Hematopoietic multipotent progenitor cell treated with erythropoietin and hydrocortisone succinate and interleukin-3 and kit ligand, for 6 days (in vitro differentiated cells): Measurements from ENCODE around the gene JAKMIP1.

Experiments
- DNase-seq: peaks from one replicate; pipeline ENCODE4 v3.0.0-alpha.2; 2015

Gene JAKMIP1

DNA sequence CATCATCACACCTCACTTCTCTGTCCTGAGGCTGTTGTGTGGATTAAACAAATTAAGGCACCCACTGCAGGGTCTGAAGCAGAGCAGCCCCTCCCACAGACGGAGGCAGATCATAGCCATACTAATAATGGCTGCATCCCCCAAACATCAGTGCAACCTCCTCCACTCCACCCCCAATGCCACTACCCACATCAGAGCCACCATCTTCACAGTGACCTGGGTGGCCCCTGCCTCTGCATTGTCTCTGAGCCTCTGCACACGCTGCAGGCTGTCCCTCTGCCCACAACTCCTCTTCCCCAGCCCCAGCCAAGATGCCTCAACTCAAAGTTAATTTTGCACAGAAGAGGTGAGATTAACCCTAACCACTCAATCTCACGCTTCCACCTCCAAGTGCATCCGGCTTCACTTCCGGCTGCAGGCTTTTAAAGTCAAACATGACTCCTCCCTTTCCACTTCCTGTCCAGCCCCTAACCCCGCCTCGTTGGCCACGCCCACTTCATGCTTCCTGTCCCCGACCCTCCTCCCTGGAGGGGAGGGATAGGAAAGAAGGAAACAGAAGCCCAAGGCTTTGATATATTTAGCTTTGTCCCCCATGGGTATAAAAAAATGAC is 22.7 kb downstream of the JAKMIP1 start:
- DNase-seq = no peak

DNA sequence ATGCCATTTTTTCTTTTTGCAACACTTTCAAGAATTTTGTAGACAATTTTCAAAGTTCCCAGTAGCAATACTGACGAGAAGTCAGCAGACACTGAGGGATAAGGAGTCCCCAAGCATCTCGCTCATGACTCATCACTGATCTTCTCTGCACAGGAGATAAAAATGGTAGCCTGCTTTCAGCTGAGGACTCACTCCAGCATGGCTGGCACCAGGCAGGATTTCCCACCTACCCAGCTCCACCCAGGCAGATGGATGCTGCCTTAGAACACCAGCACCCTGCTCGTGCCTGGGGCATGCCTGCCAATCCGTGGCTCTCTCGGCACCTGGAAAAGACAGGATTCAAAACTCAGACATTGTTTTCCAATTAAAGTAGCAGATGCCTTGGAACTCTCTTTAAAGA is 24.9 kb downstream of the JAKMIP1 start:
- no peak for DNase-seq

DNA sequence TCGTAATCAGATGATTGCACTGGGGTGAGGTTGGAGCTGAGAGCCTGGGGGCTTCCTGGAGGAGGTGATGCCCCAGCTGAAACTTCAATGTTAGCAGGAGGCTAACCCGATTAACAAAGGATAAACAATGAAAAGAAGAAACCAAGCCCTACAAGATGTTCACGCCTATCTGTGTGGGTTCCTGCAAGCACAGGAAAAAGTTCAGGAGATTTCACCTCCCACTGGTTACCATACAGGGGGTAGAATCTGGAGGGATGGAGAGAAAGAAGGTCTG is 27.5 kb downstream of the JAKMIP1 start:
- no peak for DNase-seq

GRCh38 chr4:6172093-6172926 is 28.0 kb downstream of the JAKMIP1 start:
- DNase-seq = no peak

- DNase-seq = no peak
Observed at GRCh38 chr4:6169239-6169638, 31.1 kb downstream of the JAKMIP1 start.

DNA sequence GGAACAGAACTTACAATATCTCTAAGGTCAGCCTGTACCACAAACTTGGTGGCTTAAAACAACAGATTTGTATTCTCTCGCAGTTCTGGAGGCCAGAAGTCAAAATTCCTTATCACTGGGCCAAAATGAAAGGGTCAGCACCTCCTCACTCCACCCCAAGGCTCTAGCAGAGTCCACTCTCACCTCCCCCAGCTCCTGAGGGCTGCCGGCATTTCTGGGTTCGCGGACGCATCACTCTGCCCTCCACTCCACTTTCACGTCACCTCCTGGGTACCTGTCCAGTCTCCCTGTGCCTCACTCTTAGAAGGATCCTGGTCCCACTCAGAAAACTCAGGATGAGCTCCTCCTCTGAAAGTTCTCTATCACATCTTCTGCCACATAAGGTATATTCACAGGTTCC is 34.6 kb downstream of the JAKMIP1 start:
- DNase-seq = no peak

DNA sequence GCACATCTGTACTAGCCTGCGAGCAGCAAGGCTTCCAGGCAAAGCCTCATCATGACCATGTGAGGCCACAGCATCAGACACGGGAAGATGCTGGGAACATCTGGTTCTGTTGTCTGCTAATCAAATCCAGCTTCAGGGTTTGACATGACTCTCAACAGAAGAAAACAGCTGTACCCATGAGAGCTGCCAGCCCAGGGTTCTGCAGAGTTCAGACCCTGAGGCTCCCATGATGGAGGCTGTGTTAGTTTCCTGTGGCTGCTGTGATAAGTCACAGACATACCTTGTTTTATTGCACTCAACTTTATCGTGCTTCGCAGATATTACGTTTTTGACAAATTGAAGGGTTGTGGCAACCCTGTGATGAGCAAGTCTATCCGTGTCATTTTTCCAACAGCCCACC is 37.5 kb downstream of the JAKMIP1 start:
- no peak for DNase-seq

DNA sequence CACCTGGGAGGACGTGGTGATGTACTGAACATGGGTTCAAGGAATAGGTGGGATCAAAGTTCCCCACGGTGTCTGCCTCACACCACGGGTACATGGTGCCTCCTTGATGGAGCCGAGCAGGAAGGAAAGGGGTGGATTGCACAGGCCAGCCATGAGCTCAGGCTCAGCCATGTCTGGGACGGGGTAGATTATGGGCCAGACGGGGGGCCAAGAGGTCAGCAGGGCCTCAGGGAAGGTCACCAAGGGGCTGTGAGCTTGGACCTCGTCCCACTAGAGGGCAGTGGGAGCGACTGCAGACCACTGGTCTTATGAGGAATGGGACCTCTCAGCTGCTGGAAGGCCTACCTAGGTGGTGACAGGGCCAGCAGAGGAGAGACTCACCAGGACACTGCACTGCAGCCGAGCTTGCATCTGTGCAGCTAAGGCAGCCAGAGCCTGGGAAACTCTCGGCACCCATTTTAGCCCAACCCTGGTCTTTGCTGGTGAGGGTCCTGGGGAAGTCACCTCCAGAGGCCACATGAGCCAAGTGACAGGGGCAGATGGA is 38.4 kb downstream of the JAKMIP1 start:
- DNase-seq = no peak

DNA sequence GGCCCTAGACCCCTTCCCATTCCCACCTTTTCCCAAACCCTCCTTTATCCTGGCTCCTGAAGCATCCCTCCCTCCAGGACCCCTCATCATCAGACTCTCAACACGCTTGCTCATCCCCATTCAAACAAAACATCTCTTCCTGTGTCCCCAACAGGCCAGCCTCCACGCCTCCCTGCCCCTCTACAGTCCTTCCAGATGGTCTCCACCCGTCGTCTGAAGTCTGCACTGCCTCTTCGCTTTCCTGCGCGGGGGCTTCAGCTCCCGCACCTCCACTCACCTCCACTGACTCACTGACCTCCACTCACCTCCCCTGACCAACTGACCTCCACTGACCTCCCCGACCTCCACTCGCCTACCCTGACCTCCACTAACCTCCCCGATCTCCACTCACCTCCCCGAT is 39.8 kb downstream of the JAKMIP1 start:
- DNase-seq = no peak

DNA sequence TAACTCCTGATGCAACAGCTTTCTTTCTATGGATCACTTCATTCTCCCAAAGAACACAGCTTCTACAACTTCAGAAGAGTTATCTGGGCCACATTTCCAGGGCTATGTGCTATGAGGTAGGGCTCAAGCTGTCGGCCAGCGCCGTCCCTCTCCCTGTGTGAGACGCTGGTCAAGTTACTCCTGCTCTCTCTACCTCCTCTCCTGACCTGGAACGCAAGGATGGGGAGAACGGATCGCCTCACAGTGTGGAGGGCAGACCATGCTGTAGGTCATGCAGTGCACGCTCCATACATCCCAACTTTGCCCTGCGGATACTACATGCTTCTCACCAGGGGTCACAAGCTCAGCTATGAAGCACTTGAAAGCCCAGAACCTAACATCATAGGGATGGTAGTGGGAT is 42.4 kb downstream of the JAKMIP1 start:
- no peak for DNase-seq

GRCh38 chr4:6155996-6156750 is 44.2 kb downstream of the JAKMIP1 start:
- DNase-seq = no peak

GRCh38 chr4:6154875-6155274 is 45.5 kb downstream of the JAKMIP1 start:
- no peak for DNase-seq

DNA sequence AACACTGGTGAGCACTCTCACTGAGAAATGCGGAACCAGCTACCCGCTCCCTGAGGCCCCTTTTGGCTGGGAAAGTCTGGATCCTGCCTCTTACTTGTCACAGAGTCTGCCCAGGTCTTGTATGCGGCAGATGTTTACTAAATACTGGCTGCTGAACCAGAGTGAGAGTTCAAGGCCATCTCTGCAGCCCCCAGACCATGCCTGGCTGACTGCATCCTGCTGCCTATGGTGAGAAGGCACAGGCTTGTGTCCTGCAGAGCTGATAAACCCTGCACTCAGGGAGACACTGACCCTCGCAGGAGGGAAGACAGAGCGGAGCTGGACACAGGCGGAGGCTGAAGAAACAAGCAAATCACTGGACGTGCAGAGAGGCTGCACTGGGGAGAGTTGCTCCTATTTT is 46.5 kb downstream of the JAKMIP1 start:
- no peak for DNase-seq

DNA sequence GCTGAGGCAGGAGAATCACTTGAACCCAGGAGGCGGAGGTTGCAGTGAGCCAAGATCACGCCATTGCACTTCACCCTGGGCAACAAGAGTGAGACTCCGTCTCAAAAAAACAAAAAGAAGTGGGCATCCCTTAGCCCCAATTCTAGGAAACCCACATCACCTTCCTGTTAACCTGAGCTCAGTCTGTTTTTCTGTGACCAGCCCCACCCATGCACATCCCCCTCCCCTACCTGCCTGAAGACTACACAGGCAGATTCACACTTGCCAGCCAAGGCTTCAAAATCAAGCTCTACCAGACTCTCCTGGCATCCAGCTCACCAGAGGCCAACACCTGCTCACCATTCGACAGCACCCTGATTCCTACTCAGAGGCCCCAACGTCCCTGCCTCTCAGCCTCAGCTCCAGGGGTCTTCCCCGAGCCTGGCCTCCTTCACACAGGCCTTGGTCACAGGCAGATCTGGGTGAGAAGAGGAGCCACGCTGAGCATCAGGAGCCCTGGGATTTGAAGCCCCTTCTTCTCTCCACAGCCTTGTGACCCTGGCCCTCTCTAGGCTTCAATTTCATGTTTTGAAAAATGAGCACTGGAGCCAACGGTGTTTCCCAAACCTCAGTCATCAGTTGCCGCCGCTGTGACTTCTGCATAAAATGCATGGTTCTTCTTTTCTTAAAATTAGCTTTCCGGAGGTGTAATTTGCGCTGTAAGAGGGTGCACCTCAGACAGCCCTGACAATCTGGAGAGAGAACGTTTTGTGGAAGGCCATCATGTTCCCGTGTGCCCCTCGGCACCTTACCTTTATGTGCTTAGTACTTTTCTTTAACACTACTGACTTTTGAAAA is 47.3 kb downstream of the JAKMIP1 start:
- no peak for DNase-seq

DNA sequence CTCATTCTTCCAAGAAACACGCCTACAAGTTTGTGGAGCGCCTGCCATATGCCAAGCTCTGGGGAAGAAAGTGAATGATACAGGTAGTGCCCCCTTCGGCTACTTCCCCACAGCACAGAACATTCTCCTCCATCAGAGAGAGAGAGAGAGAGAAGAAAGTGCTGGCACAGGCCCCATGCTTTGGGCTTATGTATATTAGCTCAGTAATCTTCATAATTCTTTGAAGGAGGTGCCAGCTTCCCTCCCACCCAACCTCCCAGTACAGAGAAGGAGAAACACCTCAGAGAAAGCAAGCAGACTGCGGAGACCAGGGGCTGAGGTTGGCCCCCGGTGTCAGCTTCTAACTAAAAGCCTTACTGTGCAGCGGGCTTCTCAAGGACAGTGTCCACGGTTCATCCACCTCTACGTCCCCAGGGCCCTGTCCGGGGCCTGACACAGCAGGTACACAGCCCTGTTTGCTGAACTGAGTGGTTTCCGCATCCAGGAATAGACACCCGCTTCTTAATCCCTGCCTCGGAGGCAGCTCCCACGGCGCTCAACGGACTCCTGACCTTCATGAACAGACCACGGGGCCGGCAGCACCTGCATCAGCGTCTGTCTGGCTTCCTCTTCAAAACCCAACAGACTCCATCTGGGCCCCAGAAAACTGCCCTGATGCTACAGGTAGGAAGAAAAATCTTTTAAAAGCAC is 50.2 kb downstream of the JAKMIP1 start:
- no peak for DNase-seq

GRCh38 chr4:6148506-6149205 is 51.7 kb downstream of the JAKMIP1 start:
- no peak for DNase-seq

GRCh38 chr4:6147441-6147840 is 52.9 kb downstream of the JAKMIP1 start:
- DNase-seq = no peak

GRCh38 chr4:6143603-6144181 is 56.7 kb downstream of the JAKMIP1 start:
- no peak for DNase-seq

GRCh38 chr4:6142935-6143602 is 57.3 kb downstream of the JAKMIP1 start:
- no peak for DNase-seq

DNA sequence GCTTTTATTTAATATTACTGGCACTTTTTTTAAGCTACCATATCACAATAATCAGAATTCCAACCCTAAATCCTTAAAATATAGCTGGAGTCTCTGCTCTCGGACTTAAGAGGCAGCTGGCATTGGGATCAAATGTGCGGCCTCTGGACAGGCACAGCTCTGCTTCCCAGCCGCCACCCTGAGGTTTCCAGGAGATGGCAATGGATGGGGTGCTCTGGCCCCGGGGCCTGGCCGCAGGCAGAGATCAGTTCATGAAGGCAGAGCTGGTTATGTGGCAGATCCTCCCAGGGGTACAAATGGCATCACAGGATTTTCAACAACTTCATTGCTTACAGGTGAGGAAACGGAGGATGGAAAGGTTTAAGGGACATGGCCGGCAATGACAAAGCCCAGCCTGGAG is 57.8 kb downstream of the JAKMIP1 start:
- no peak for DNase-seq

GRCh38 chr4:6141554-6141953 is 58.8 kb downstream of the JAKMIP1 start:
- DNase-seq = no peak
